Fibroblast of lung (primary cell): ENCODE data around the gene APBA1. TPM values are rescaled to one million over a fixed set of nuclear protein-coding genes. Genes with fewer than 3 reads are reported as not detected.

Experiments
- DNase-seq, 2 donors: peaks; one replicate each; pipeline versions ENCODE4 v3.0.0 to v3.0.0-alpha.2; 2010; ENCODE audit warnings: low read depth in 2 of 2
- H2AFZ ChIP-seq: 2 replicates; pipeline ENCODE4 v1.5.1; 2012; ENCODE audit warnings: low read length, control low read depth, inconsistent platforms
- H3K27ac ChIP-seq: 2 replicates; pipeline ENCODE4 v1.5.1; 2011; ENCODE audit warnings: low read length, control low read depth; ENCODE audit not compliant: insufficient read depth
- H3K27me3 ChIP-seq: 2 replicates; pipeline ENCODE4 v1.5.1; 2011; ENCODE audit warnings: mild to moderate bottlenecking, low read length; ENCODE audit not compliant: control insufficient read depth, insufficient read depth
- H3K36me3 ChIP-seq: 2 replicates; pipeline ENCODE4 v1.5.1; 2011; ENCODE audit warnings: low read length; ENCODE audit not compliant: control insufficient read depth, insufficient read depth
- H3K4me1 ChIP-seq: 2 replicates; pipeline ENCODE4 v1.5.1; 2011; ENCODE audit warnings: low read length; ENCODE audit not compliant: control insufficient read depth, insufficient read depth; ENCODE audit errors: extremely low read depth
- H3K4me2 ChIP-seq: 2 replicates; pipeline ENCODE4 v1.5.1; 2011; ENCODE audit warnings: low read length, control low read depth; ENCODE audit not compliant: insufficient read depth; ENCODE audit errors: extremely low read depth
- H3K4me3 ChIP-seq, 4 experiments: fragments of 200-600 bp in 1 of 4; sonication (generic) in 1 of 4; replicated peaks in 1 of 4; 2 replicates each; pipeline ENCODE4 v1.5.1; 2011 to 2016; ENCODE audit warnings: low read length in 4 of 4, low read depth in 3 of 4, mild to moderate bottlenecking in 3 of 4, control low read depth in 2 of 4, inconsistent platforms in 1 of 4, mixed read lengths in 1 of 4; ENCODE audit not compliant: insufficient read depth in 1 of 4; ENCODE audit errors: control extremely low read depth in 1 of 4
- H3K79me2 ChIP-seq: 2 replicates; pipeline ENCODE4 v1.5.1; 2012; ENCODE audit warnings: mild to moderate bottlenecking, low read length, inconsistent platforms; ENCODE audit not compliant: control insufficient read depth, insufficient read depth
- H3K9ac ChIP-seq: 2 replicates; pipeline ENCODE4 v1.5.1; 2011; ENCODE audit warnings: mild to moderate bottlenecking, low read length, control low read depth; ENCODE audit not compliant: insufficient read depth
- H3K9me3 ChIP-seq: 2 replicates; pipeline ENCODE4 v1.5.1; 2012; ENCODE audit warnings: low read depth, low read length; ENCODE audit not compliant: control insufficient read depth, insufficient read depth
- H4K20me1 ChIP-seq: 2 replicates; pipeline ENCODE4 v1.5.1; 2011; ENCODE audit warnings: low read length; ENCODE audit not compliant: control insufficient read depth, insufficient read depth; ENCODE audit errors: extremely low read depth
- CTCF ChIP-seq, 2 donors: IDR thresholded peaks in 1 of 2; conservative IDR thresholded peaks in 1 of 2; 1 replicate in 1 of 2; 2 replicates in 1 of 2; pipeline ENCODE4 v1.5.1; 2011 to 2012; ENCODE audit warnings: low read length in 2 of 2, control low read depth in 1 of 2, inconsistent platforms in 1 of 2, low read depth in 1 of 2, mild to moderate bottlenecking in 1 of 2
- EZH2 ChIP-seq: IDR thresholded peaks from 2 replicates; pipeline ENCODE4 v1.5.1; 2012; ENCODE audit warnings: low read length, control low read depth, mild to moderate bottlenecking; ENCODE audit errors: missing control alignments
- polyA plus RNA-seq, 2 donors: library from polyadenylated mRNA; depleted of rRNA in 1 of 2; stranded (reverse) in 1 of 2; unstranded in 1 of 2; fragments of >200 nt; gene quantifications; 2 replicates each; pipeline ENCODE4 v1.2.1, GENCODE V29; 2011 to 2012; ENCODE audit warnings: missing spikeins in 1 of 2
- total RNA-seq: library from RNA; depleted of rRNA; stranded (reverse); fragments of >200 nt; gene quantifications from 2 replicates; pipeline ENCODE4 v1.2.1, GENCODE V29; 2014

Gene APBA1
- total and polyA plus RNA-seq, 2 donors (not counting 1 experiment from before 2014, with no cell fraction given) = 5.0 to 8.8 TPM

- Histone ChIP-seq H3K4me3 (no peak overlapping the region), H3K36me3 (no peaks in the 10 kb centered on the region), H3K27ac (no peak overlapping the region), H3K4me1 (no peaks in the 10 kb centered on the region), H3K9me3 (no peaks in the 10 kb centered on the region), H3K27me3 (no peaks in the 10 kb centered on the region), H4K20me1 (no peaks in the 10 kb centered on the region), H3K9ac (no peak overlapping the region), H3K79me2 (no peaks in the 10 kb centered on the region), H2AFZ (no peak overlapping the region), H3K4me2 (no peak overlapping the region)
- DNase-seq = no peak
- no peak for TF ChIP-seq CTCF (conservative IDR thresholded peaks at IDR 0.05 in 1 of 2, IDR thresholded peaks at IDR 0.05 in 1 of 2; ENCODE audit: low read depth in 1 of 2, low read length in 2 of 2)
- TF ChIP-seq EZH2 = no peak
Observed at GRCh38 chr9:69594180-69594579, 78.0 kb downstream of the APBA1 start.

DNA sequence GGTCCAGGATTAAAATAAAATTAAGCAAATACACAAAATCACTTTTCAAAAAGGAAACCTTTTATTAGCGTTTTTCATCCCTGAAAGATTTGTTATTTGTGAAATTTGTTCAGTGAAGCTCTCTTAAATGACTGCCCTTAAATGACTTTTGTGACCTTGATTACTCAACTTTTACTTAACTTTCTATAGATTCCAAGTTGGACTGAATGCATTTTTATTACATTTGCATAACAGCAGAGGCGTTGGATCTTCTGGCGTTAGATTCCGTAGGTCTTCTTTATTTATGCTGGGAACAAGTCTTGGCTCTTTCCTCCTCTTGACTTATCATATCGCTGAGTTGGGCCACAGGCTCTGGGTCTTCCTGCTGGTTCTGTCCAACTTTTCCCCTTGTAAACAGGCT is 78.4 kb downstream of the APBA1 start:
- Histone ChIP-seq H3K9me3 (no peaks in the 10 kb centered on the region), H3K36me3 (no peaks in the 10 kb centered on the region), H3K9ac (no peak overlapping the region), H3K4me1 (no peaks in the 10 kb centered on the region), H3K79me2 (no peaks in the 10 kb centered on the region), H4K20me1 (no peaks in the 10 kb centered on the region), H2AFZ (no peak overlapping the region), H3K4me3 (no peak overlapping the region), H3K27me3 (no peaks in the 10 kb centered on the region), H3K27ac (no peak overlapping the region), H3K4me2 (no peak overlapping the region)
- no peak for TF ChIP-seq CTCF (conservative IDR thresholded peaks at IDR 0.05 in 1 of 2, IDR thresholded peaks at IDR 0.05 in 1 of 2; ENCODE audit: low read depth in 1 of 2, low read length in 2 of 2)
- TF ChIP-seq EZH2 = no peak
- no peak for DNase-seq

DNA sequence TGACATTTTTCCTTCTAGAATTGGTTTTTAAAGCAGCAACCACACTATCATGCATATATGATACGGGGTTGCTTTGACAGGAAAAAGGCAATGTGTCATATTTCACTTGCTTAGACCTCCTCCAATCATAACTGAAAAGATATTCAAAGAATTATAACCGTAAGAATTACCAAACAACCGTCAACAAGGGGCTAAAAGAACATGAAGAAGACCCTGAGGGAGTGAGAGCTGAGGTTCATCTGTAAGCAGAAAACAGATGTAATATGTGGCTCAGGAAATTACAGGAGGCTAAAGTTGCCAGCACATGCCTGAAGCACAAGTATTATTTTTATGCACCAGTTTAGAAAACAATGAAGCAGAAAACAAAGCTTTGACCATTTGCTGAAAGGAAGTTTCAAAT is 78.9 kb downstream of the APBA1 start:
- no peak overlapping the region for H2AFZ ChIP-seq
- no peak overlapping the region for H3K27ac ChIP-seq
- H3K4me2 ChIP-seq = no peak overlapping the region
- no peak overlapping the region for H3K4me3 ChIP-seq
- no peaks in the 10 kb centered on the region for H4K20me1 ChIP-seq
- no peak for DNase-seq
- H3K9ac ChIP-seq = no peak overlapping the region
- H3K79me2 ChIP-seq = no peaks in the 10 kb centered on the region
- H3K27me3 ChIP-seq = no peaks in the 10 kb centered on the region
- TF ChIP-seq EZH2 (no peak), CTCF (conservative IDR thresholded peaks at IDR 0.05 in 1 of 2, IDR thresholded peaks at IDR 0.05 in 1 of 2; ENCODE audit: low read depth in 1 of 2, low read length in 2 of 2) (no peak)
- H3K9me3 ChIP-seq = no peaks in the 10 kb centered on the region
- H3K36me3 ChIP-seq = no peaks in the 10 kb centered on the region
- H3K4me1 ChIP-seq = no peaks in the 10 kb centered on the region
